ENCODE results near the gene ADRA2A.

- TF ChIP-seq CTCF (IDR thresholded peaks at IDR 0.05) (no peak), AFF4 (CRISPR knock-in tag; IDR thresholded peaks at IDR 0.05; ENCODE audit: borderline replicate concordance) (no peak), MAX (CRISPR knock-in tag; IDR thresholded peaks at IDR 0.05) (no peak), ATF3 (CRISPR knock-in tag; conservative IDR thresholded peaks at IDR 0.05) (no peak), FOXP1 (CRISPR knock-in tag; IDR thresholded peaks at IDR 0.05; ENCODE audit: borderline replicate concordance) (no peak), ATF2 (CRISPR knock-in tag; IDR thresholded peaks at IDR 0.05; ENCODE audit: borderline replicate concordance, low read depth) (no peak), ZNF232 (CRISPR knock-in tag; IDR thresholded peaks at IDR 0.05) (no peak)
Observed at GRCh38 chr10:111106081-111106480, 29.3 kb downstream of the ADRA2A start.
